ENCODE results near the gene NTHL1. TPM values are rescaled to one million over a fixed set of nuclear protein-coding genes. Genes with fewer than 3 reads are reported as not detected.

NTHL1 gene
- total RNA-seq, 1 donor from 2014 or later = 13.7 TPM

- Histone ChIP-seq H3K27ac (ENCODE audit: low read depth, low read length) (no peak overlapping the region), H2AFZ (ENCODE audit: low read depth, low read length) (no peak overlapping the region), H3K4me3 (ENCODE audit: insufficient read depth, low read depth, low read length) (no peak overlapping the region), H3K4me1 (ENCODE audit: insufficient read depth, low read length) (peaks cover 40% of the 10 kb centered on the region), H3K27me3 (ENCODE audit: insufficient read depth, low read length) (no peaks in the 10 kb centered on the region), H3K79me2 (ENCODE audit: insufficient read depth, low read length) (peaks cover 11% of the 10 kb centered on the region), H3K9ac (ENCODE audit: low read length) (no peak overlapping the region), H3K4me2 (ENCODE audit: low read length) (no peak overlapping the region), H3K9me3 (ENCODE audit: insufficient read depth, low read depth, low read length) (no peaks in the 10 kb centered on the region), H3K36me3 (ENCODE audit: insufficient read depth, low read length) (no peaks in the 10 kb centered on the region), H4K20me1 (ENCODE audit: insufficient read depth, low read length) (peaks cover 3% of the 10 kb centered on the region)
- no peak for FAIRE-seq
- Mint-ChIP-seq H3K36me3 (ENCODE audit: low read depth, unreplicated experiment) (peaks cover 3% of the 10 kb centered on the region), H3K27ac (ENCODE audit: unreplicated experiment) (no peak overlapping the region), H3K4me1 (ENCODE audit: low read depth, unreplicated experiment) (peaks cover 8% of the 10 kb centered on the region), H3K4me3 (ENCODE audit: unreplicated experiment) (no peak overlapping the region), H3K27me3 (ENCODE audit: low read depth, unreplicated experiment) (no peaks in the 10 kb centered on the region), H3K9me3 (ENCODE audit: unreplicated experiment) (no peaks in the 10 kb centered on the region)
- DNase-seq (ENCODE audit: low read depth) = no peak
- no peak for TF ChIP-seq CTCF (IDR thresholded peaks at IDR 0.05; ENCODE audit: insufficient read depth, low read depth, low read length)
- TF ChIP-seq EZH2 (IDR thresholded peaks at IDR 0.05; ENCODE audit: insufficient read depth, low read length) = no peak
Measured at GRCh38 chr16:2043667-2044451, 3.8 kb downstream of the NTHL1 start.

- peaks cover 3% of the 10 kb centered on the region for H3K36me3 Mint-ChIP-seq (ENCODE audit: low read depth, unreplicated experiment)
- H3K4me1 Mint-ChIP-seq (ENCODE audit: low read depth, unreplicated experiment) = peaks cover 4% of the 10 kb centered on the region
- TF ChIP-seq CTCF (IDR thresholded peaks at IDR 0.05; ENCODE audit: insufficient read depth, low read depth, low read length) (no peak), EZH2 (IDR thresholded peaks at IDR 0.05; ENCODE audit: insufficient read depth, low read length) (no peak)
- DNase-seq (ENCODE audit: low read depth) (no peak), FAIRE-seq (no peak)
- H3K27ac Mint-ChIP-seq (ENCODE audit: unreplicated experiment) = no peak overlapping the region
- H3K27me3 Mint-ChIP-seq (ENCODE audit: low read depth, unreplicated experiment) = no peaks in the 10 kb centered on the region
- no peak overlapping the region for H3K4me3 ChIP-seq (ENCODE audit: insufficient read depth, low read depth, low read length)
- H2AFZ ChIP-seq (ENCODE audit: low read depth, low read length) = no peak overlapping the region
- H4K20me1 ChIP-seq (ENCODE audit: insufficient read depth, low read length) = no peaks in the 10 kb centered on the region
- no peak overlapping the region for H3K27ac ChIP-seq (ENCODE audit: low read depth, low read length)
- no peaks in the 10 kb centered on the region for H3K9me3 ChIP-seq (ENCODE audit: insufficient read depth, low read depth, low read length)
- peaks cover 41% of the 10 kb centered on the region for H3K4me1 ChIP-seq (ENCODE audit: insufficient read depth, low read length)
- H3K79me2 ChIP-seq (ENCODE audit: insufficient read depth, low read length) = peaks cover 4% of the 10 kb centered on the region
- no peaks in the 10 kb centered on the region for H3K27me3 ChIP-seq (ENCODE audit: insufficient read depth, low read length)
- no peak overlapping the region for H3K9ac ChIP-seq (ENCODE audit: low read length)
- H3K4me2 ChIP-seq (ENCODE audit: low read length) = no peak overlapping the region
- H3K36me3 ChIP-seq (ENCODE audit: insufficient read depth, low read length) = no peaks in the 10 kb centered on the region
- H3K4me3 Mint-ChIP-seq (ENCODE audit: unreplicated experiment) = no peak overlapping the region
- no peaks in the 10 kb centered on the region for H3K9me3 Mint-ChIP-seq (ENCODE audit: unreplicated experiment)
Measured at GRCh38 chr16:2042986-2043666, 4.5 kb downstream of the NTHL1 start.

Data from astrocyte (in vitro differentiated cells and primary cell).